ENCODE results near the gene MTA1.

MTA1 gene

DNA sequence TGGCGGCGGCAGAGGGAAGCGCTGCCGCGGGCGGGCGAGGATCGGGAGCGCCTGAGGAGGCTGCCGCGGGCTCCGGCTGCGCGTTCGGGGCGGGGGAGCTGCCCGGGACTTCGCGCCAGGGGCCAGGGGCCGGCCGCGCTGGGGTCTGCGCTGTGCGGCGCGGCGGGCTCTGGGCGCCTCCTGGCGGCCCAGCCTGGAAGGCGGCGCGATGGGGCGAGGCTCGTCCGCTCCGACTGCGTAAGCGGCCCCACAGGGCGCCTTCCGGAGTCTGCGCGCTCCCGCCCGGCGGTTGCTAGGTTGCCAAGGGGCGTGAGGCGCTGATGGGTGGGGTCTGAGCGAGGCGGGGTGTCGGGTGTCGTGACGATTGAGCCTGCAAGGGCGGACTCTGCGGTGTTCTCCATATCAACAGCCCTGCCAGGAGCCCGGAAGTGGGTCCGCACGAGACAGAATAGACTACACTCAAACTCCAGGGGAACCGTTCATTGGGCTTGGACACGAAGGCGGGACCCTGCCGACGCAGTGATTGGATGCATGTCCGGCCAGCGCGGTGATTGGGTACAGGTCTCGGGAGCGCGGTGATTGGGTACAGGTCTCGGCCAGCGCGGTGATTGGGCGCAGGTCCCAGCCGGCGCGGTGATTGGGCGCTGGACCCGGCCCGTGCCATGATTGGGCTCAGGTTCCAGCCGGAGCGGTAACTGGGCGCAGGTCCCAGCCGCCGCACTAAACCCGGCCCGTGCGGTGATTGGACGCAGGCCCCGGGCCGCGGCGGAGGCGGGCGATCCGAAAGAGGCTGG is 71.1 kb downstream of the MTA1 start, which contains the start of gene TEDC1:
TEDC1 (plus strand) TSS at position 675 of the 794 bp plus-strand sequence. CDS start 130 bp downstream, outside the sequence.
- Histone ChIP-seq H3K9me3 (ENCODE audit: control insufficient read depth, insufficient read depth, low read length) (no peaks in the 10 kb centered on the region), H3K36me3 (ENCODE audit: control insufficient read depth, low read length) (peaks cover 9% of the 10 kb centered on the region), H3F3A (ENCODE audit: control insufficient read depth, insufficient read depth) (no peaks in the 10 kb centered on the region), H3K4me1 (ENCODE audit: control insufficient read depth, low read length) (peaks cover 44% of the 10 kb centered on the region), H4K20me1 (ENCODE audit: control insufficient read depth, insufficient read depth, low read depth, low read length) (peaks cover 8% of the 10 kb centered on the region; the same call in 1 of the 2 replicates), H3K79me2 (ENCODE audit: control insufficient read depth, low read length) (peaks cover 9% of the 10 kb centered on the region), H3K27ac (ENCODE audit: low read depth, low read length) (peak within 1 kb of the TSS; percentile 65), H3K9me2 (replicated peaks; ENCODE audit: control insufficient read depth, low read length) (no peaks in the 10 kb centered on the region), H3K4me3 (ENCODE audit: low read length) (peak within 1 kb of the TSS; percentile 89), H3K4me2 (ENCODE audit: low read length) (peak within 1 kb of the TSS; percentile 80), H3K27me3 (ENCODE audit: control insufficient read depth, low read length) (peaks cover 22% of the 10 kb centered on the region)
- TF ChIP-seq CTCF (IDR thresholded peaks at IDR 0.05; ENCODE audit: low read depth, low read length, poor library complexity, severe bottlenecking) (peak; percentile 48), EZH2phosphoT487 (IDR thresholded peaks at IDR 0.05; ENCODE audit: borderline replicate concordance, low read length) (no peak)

GRCh38 chr14:105491366-105491973 is 71.8 kb downstream of the MTA1 start:
- Histone ChIP-seq H3K4me3 (ENCODE audit: low read length) (peak overlapping the region; percentile 89), H3K27me3 (ENCODE audit: control insufficient read depth, low read length) (peaks cover 15% of the 10 kb centered on the region), H3K4me1 (ENCODE audit: control insufficient read depth, low read length) (peaks cover 37% of the 10 kb centered on the region), H3K36me3 (ENCODE audit: control insufficient read depth, low read length) (peaks cover 9% of the 10 kb centered on the region), H3K9me2 (replicated peaks; ENCODE audit: control insufficient read depth, low read length) (no peaks in the 10 kb centered on the region), H4K20me1 (ENCODE audit: control insufficient read depth, insufficient read depth, low read depth, low read length) (peaks cover 8% of the 10 kb centered on the region; the same call in 1 of the 2 replicates), H3K27ac (ENCODE audit: low read depth, low read length) (peak overlapping the region; percentile 63), H3K79me2 (ENCODE audit: control insufficient read depth, low read length) (peaks cover 9% of the 10 kb centered on the region), H3F3A (ENCODE audit: control insufficient read depth, insufficient read depth) (no peaks in the 10 kb centered on the region), H3K4me2 (ENCODE audit: low read length) (peak overlapping the region; percentile 80), H3K9me3 (ENCODE audit: control insufficient read depth, insufficient read depth, low read length) (no peaks in the 10 kb centered on the region)
- TF ChIP-seq EZH2phosphoT487 (IDR thresholded peaks at IDR 0.05; ENCODE audit: borderline replicate concordance, low read length) (no peak), CTCF (IDR thresholded peaks at IDR 0.05; ENCODE audit: low read depth, low read length, poor library complexity, severe bottlenecking) (no peak)

DNA sequence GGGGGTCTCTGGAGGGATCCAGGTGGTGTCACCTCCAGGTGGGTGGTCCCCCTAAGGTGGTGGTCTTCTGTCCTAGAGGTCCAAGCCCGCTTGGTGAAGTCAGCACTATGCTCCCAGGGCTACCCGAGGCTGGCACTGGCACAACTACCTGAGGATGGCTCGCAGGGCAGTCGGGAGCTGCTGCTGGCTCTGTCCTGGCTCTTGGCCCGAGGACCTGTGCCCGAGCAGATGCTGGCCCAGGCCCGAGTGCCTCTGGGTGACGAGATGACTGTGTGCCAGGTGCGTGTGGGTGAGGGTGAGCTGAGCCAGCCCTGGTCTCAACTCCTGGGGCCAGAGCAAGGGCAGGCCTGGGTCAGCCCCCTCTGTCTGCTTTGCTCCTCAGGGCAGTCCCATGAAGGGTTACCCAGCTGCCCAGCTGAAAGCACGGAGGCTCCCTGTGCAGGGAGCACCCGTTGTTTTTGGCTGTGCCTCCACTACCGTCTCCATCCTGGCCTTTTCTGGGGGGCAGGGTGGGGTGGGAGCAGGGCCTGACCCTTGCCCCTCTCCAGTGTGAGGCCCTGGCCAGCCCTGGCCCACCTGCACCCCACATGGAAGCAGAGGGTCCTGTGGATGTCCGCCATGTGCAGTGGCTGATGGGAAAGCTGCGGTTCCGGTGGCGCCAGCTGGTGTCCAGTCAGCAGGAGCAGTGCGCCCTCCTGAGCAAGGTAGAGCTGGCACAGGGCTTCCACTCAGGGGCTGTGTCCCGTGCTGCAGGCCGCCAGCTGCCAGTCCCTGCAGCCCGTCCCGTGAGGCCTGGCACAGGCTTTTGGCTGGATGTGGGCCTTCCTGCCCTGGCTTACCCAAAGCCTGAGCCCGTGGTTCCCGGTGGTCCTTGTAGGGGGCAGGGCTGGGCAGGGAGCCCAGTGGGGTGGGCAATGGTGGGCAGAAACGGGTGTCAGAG is 72.7 kb downstream of the MTA1 start:
- Histone ChIP-seq H3K36me3 (ENCODE audit: control insufficient read depth, low read length) (peaks cover 9% of the 10 kb centered on the region), H3K27me3 (ENCODE audit: control insufficient read depth, low read length) (peaks cover 7% of the 10 kb centered on the region), H3K27ac (ENCODE audit: low read depth, low read length) (no peak overlapping the region), H3K4me2 (ENCODE audit: low read length) (peak overlapping the region; percentile 80), H3K4me3 (ENCODE audit: low read length) (peak overlapping the region; percentile 89), H3K79me2 (ENCODE audit: control insufficient read depth, low read length) (peaks cover 9% of the 10 kb centered on the region), H3K9me2 (replicated peaks; ENCODE audit: control insufficient read depth, low read length) (no peaks in the 10 kb centered on the region), H4K20me1 (ENCODE audit: control insufficient read depth, insufficient read depth, low read depth, low read length) (peaks cover 8% of the 10 kb centered on the region; the same call in 1 of the 2 replicates), H3K4me1 (ENCODE audit: control insufficient read depth, low read length) (peaks cover 29% of the 10 kb centered on the region), H3K9me3 (ENCODE audit: control insufficient read depth, insufficient read depth, low read length) (no peaks in the 10 kb centered on the region), H3F3A (ENCODE audit: control insufficient read depth, insufficient read depth) (no peaks in the 10 kb centered on the region)
- TF ChIP-seq CTCF (IDR thresholded peaks at IDR 0.05; ENCODE audit: low read depth, low read length, poor library complexity, severe bottlenecking) (no peak), EZH2phosphoT487 (IDR thresholded peaks at IDR 0.05; ENCODE audit: borderline replicate concordance, low read length) (no peak)
